ENCODE results near the gene SEMA3G.

DNA sequence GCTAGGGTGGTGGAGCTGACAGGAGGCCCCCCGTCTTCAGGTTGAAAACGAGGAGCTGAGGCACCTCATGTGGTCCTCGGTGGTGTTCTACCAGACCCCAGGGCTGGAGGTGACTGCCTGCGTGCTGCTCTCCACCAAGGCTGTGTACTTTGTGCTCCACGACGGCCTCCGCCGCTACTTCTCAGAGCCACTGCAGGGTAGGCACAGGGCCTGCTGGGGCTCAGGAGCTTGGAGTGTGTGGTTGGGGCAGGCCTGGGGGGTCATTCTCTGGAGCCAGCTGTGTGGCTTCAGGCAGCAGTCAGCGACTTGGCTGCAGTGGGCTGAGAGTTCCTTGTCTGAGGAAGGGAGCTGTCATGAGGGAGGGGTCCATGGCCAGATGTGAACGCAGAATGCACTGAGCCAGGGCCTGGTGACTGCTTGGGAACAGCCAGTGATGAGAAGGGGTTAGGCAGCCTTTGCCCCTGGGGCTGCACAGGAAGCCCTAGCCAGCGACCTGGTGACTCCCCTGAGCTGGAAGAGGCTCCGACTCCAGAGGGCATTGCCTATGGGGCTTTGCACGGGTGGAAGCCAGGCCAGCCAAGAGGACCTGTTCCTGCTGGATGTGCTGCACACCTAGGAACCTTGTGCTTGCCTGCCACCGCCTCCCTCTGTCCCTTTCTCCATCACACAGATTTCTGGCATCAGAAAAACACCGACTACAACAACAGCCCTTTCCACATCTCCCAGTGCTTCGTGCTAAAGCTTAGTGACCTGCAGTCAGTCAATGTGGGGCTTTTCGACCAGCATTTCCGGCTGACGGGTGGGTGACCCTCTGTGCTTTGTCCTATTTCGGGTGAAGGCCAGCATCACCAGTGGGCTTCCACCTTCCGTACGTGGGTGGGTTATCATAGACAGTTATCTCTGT is 45.4 kb upstream of the SEMA3G start:
- TF ChIP-seq POLR2A (IDR thresholded peaks at IDR 0.05): no peak
- TF ChIP-seq, protein P1, sequence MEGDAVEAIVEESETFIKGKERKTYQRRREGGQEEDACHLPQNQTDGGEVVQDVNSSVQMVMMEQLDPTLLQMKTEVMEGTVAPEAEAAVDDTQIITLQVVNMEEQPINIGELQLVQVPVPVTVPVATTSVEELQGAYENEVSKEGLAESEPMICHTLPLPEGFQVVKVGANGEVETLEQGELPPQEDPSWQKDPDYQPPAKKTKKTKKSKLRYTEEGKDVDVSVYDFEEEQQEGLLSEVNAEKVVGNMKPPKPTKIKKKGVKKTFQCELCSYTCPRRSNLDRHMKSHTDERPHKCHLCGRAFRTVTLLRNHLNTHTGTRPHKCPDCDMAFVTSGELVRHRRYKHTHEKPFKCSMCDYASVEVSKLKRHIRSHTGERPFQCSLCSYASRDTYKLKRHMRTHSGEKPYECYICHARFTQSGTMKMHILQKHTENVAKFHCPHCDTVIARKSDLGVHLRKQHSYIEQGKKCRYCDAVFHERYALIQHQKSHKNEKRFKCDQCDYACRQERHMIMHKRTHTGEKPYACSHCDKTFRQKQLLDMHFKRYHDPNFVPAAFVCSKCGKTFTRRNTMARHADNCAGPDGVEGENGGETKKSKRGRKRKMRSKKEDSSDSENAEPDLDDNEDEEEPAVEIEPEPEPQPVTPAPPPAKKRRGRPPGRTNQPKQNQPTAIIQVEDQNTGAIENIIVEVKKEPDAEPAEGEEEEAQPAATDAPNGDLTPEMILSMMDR (IDR thresholded peaks at IDR 0.05): no peak

Data from gastroesophageal sphincter (tissue), 3 donors.